ENCODE measurements around the gene ADCY2.

DNA sequence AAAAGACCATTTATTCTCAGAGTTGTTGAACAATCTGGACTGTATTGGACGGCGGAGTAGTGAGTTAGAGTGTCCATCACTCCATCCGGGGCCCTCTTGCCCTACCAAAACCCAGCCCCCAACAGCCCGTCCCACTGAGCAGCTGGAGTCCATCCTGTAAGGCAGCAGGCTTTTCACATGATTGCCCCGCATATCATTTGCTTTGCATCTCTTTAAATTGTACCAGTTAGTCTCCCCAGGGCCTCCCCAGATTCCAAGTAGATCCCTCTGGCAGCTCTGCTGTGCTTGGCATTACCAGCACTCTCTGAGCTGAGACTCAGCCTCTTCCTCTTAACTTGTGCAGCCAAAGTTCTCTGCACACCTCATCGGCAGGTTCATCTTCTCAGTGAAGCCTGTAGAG lies 48.6 kb upstream of the ADCY2 start:
- TF ChIP-seq HNF4A (CRISPR knock-in tag; IDR thresholded peaks at IDR 0.05) (no peak), NCOA1 (CRISPR knock-in tag; IDR thresholded peaks at IDR 0.05) (no peak), STAT5B (CRISPR knock-in tag; IDR thresholded peaks at IDR 0.05) (no peak), IKZF1 (IDR thresholded peaks at IDR 0.05) (no peak), SRF (IDR thresholded peaks at IDR 0.05; ENCODE audit: low read depth, low read length) (no peak), FOXA1 (IDR thresholded peaks at IDR 0.05) (no peak), FOXA1 (CRISPR knock-in tag; IDR thresholded peaks at IDR 0.05) (no peak), ZNF317 (CRISPR knock-in tag; IDR thresholded peaks at IDR 0.05) (no peak), POLR2A (IDR thresholded peaks at IDR 0.05; ENCODE audit: insufficient read depth in 1 of 2, low read depth in 2 of 2, low read length in 2 of 2) (no peak), TOE1 (CRISPR knock-in tag; IDR thresholded peaks at IDR 0.05) (no peak)
- TF ChIP-seq, protein P1, sequence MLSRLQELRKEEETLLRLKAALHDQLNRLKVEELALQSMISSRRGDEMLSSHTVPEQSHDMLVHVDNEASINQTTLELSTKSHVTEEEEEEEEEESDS (CRISPR knock-in tag; IDR thresholded peaks at IDR 0.05; ENCODE audit: borderline replicate concordance): no peak
